Hepatic stellate cell (primary cell): ENCODE data around the gene OR2T29.
"Not testable (repeated sequence)": the region's sequence is repeated elsewhere in the genome, so short reads cannot be mapped to it uniquely, and the experiment has no call there.

ENCODE experiments used
- DNase-seq: peaks from one replicate; pipeline ENCODE4 v3.0.0; 2011; ENCODE audit warnings: low spot score

Gene OR2T29

GRCh38 chr1:248510217-248510616, 52.4 kb downstream of the OR2T29 start:
- DNase-seq, result not testable (repeated sequence)

- DNase-seq, result not testable (repeated sequence)
Observed at GRCh38 chr1:248507773-248508172, 54.8 kb downstream of the OR2T29 start, which contains the start of gene OR2G6. TSS of gene OR2G6 (plus strand) at chr1:248508073. CDS start at chr1:248521647, 13,574 bp downstream.
